ENCODE results near the gene EPB41. TPM values are rescaled to one million over a fixed set of nuclear protein-coding genes. Genes with fewer than 3 reads are reported as not detected.

Gene EPB41
- total and polyA plus RNA-seq, 9 of the 15 experiments (the other 6 are each of a cell fraction or from before 2014, with no cell fraction given) = 3.7 to 213 (median 141) TPM

GRCh38 chr1:28926629-28927265, 12.4 kb downstream of the EPB41 start (continued):
- TF ChIP-seq SP2 (IDR thresholded peaks at IDR 0.05; ENCODE audit: extremely low read depth, low read depth, low read length, poor library complexity, severe bottlenecking) (no peak), HNRNPLL (IDR thresholded peaks at IDR 0.05; ENCODE audit: low read depth, low read length, poor library complexity, severe bottlenecking) (no peak), ZNF133 (CRISPR knock-in tag; IDR thresholded peaks at IDR 0.05) (no peak), ZBTB8A (IDR thresholded peaks at IDR 0.05; ENCODE audit: partially characterized antibody) (no peak), UBTF (IDR thresholded peaks at IDR 0.05; ENCODE audit: borderline replicate concordance in 1 of 2, low read depth in 2 of 2, low read length in 2 of 2) (no peak), ZFP1 (CRISPR knock-in tag; IDR thresholded peaks at IDR 0.05) (no peak), CSDE1 (IDR thresholded peaks at IDR 0.05) (peak in 1 of 2 experiments; percentile 47; a peak in 1 of 4 replicates), ZNF778 (CRISPR knock-in tag; IDR thresholded peaks at IDR 0.05) (no peak), SIRT6 (IDR thresholded peaks at IDR 0.05; ENCODE audit: low read depth, low read length) (no peak), PML (IDR thresholded peaks at IDR 0.05; ENCODE audit: low read length) (peak; percentile 91), MYBL2 (IDR thresholded peaks at IDR 0.05; ENCODE audit: low read depth) (no peak; the same call in 1 of the 2 replicates), MYBL2 (CRISPR knock-in tag; IDR thresholded peaks at IDR 0.05; ENCODE audit: borderline replicate concordance) (no peak), ZNF445 (CRISPR knock-in tag; IDR thresholded peaks at IDR 0.05; ENCODE audit: low read depth) (no peak), KDM1A (IDR thresholded peaks at IDR 0.05) (peak; percentile 94 to 97), RBM14 (IDR thresholded peaks at IDR 0.05; ENCODE audit: borderline replicate concordance, insufficient read depth, low read depth, low read length) (no peak), ATF4 (CRISPR knock-in tag; IDR thresholded peaks at IDR 0.05) (no peak), HDAC1 (IDR thresholded peaks at IDR 0.05) (peak; percentile 10 to 92; a peak in 2 of 4 replicates), BRF1 (IDR thresholded peaks at IDR 0.05; ENCODE audit: borderline replicate concordance, extremely low read depth, insufficient read length) (no peak), XRCC3 (IDR thresholded peaks at IDR 0.05) (no peak)
- TF ChIP-seq, protein P1, sequence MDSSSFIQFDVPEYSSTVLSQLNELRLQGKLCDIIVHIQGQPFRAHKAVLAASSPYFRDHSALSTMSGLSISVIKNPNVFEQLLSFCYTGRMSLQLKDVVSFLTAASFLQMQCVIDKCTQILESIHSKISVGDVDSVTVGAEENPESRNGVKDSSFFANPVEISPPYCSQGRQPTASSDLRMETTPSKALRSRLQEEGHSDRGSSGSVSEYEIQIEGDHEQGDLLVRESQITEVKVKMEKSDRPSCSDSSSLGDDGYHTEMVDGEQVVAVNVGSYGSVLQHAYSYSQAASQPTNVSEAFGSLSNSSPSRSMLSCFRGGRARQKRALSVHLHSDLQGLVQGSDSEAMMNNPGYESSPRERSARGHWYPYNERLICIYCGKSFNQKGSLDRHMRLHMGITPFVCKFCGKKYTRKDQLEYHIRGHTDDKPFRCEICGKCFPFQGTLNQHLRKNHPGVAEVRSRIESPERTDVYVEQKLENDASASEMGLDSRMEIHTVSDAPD (CRISPR knock-in tag; IDR thresholded peaks at IDR 0.05) = no peak
- TF ChIP-seq, protein P2, sequence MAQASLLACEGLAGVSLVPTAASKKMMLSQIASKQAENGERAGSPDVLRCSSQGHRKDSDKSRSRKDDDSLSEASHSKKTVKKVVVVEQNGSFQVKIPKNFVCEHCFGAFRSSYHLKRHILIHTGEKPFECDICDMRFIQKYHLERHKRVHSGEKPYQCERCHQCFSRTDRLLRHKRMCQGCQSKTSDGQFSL (CRISPR knock-in tag; IDR thresholded peaks at IDR 0.05) = no peak
- TF ChIP-seq, protein P2 (tag; IDR thresholded peaks at IDR 0.05) = no peak
